Esophagus muscularis mucosa (tissue), 4 donors: ENCODE data around the gene CCNL2. TPM values are rescaled to one million over a fixed set of nuclear protein-coding genes. Genes with fewer than 3 reads are reported as not detected.

Experiments used
- DNase-seq: peaks from one replicate; pipeline ENCODE4 v3.0.0-alpha.2; 2017; ENCODE audit errors: extremely low spot score
- H3K27ac ChIP-seq, 4 donors: fragments of 200-600 bp; sonication (generic); replicated peaks in 1 of 4; 1 replicate in 3 of 4; 2 replicates in 1 of 4; pipeline ENCODE4 v1.5.1; 2016 to 2019; ENCODE audit warnings: mild to moderate bottlenecking in 1 of 4
- H3K27me3 ChIP-seq, 4 donors: fragments of 200-600 bp; sonication (generic); one replicate each; pipeline versions ENCODE4 v1.5.1 to v1.6.0; 2016 to 2019
- H3K36me3 ChIP-seq, 4 donors: fragments of 200-600 bp; sonication (generic); one replicate each; pipeline ENCODE4 v1.5.1; 2016 to 2019
- H3K4me1 ChIP-seq, 4 donors: fragments of 200-600 bp; sonication (generic); one replicate each; pipeline ENCODE4 v1.5.1; 2016 to 2019
- H3K4me3 ChIP-seq, 4 donors: fragments of 200-600 bp; sonication (generic); 1 replicate in 2 of 4; 2 replicates in 2 of 4; pipeline ENCODE4 v1.5.1; 2016 to 2019; ENCODE audit warnings: mild to moderate bottlenecking in 4 of 4, moderate library complexity in 1 of 4
- H3K9me3 ChIP-seq, 4 donors: fragments of 200-600 bp; sonication (generic); 1 replicate in 3 of 4; 2 replicates in 1 of 4; pipeline ENCODE4 v1.5.1; 2016 to 2019
- CTCF ChIP-seq, 3 experiments: fragments of 200-600 bp in 2 of 3; fragments of 450-650 bp in 1 of 3; sonication (generic) in 2 of 3; IDR thresholded peaks; one replicate each; pipeline ENCODE4 v1.5.1; 2017 to 2019; ENCODE audit warnings: antibody characterized with exemption in 3 of 3, mild to moderate bottlenecking in 2 of 3, moderate library complexity in 1 of 3
- EP300 ChIP-seq: sonication (generic); formaldehyde crosslinking; IDR thresholded peaks from one replicate; pipeline ENCODE4 v1.6.1; 2017; ENCODE audit warnings: antibody characterized with exemption
- POLR2A ChIP-seq: fragments of 450-650 bp; IDR thresholded peaks from one replicate; pipeline ENCODE4 v1.6.1; 2017; ENCODE audit warnings: antibody characterized with exemption, moderate library complexity, mild to moderate bottlenecking, low read depth
- POLR2AphosphoS5 ChIP-seq, 2 donors: sonication (generic); formaldehyde crosslinking; IDR thresholded peaks; one replicate each; pipeline ENCODE4 v1.6.1; 2017; ENCODE audit warnings: antibody characterized with exemption in 2 of 2
- WGBS: methylation state at CpG from one replicate; pipeline ENCODE4 v1.1.5; 2018; 5-methylcytosine and 5-hydroxymethylcytosine counted together
- intact Hi-C: fragments of 100-400 bp; cut with DNase I; formaldehyde crosslinking; loops from one replicate; pipeline ENCODE4 v1.15.1; 2023
- total RNA-seq, 4 donors: library from RNA; depleted of rRNA; stranded (reverse); fragments of >200 nt; gene quantifications; one replicate each; pipeline versions ENCODE4 v1.1.0 to v1.2.1, GENCODE V29; 2016

CCNL2 gene
- total RNA-seq, 4 donors from 2014 or later: 73.4 to 136 (median 108) TPM

GRCh38 chr1:1402072-1402900 lies 3.2 kb upstream of the CCNL2 start:
- intact Hi-C loops: loop anchor here (2.0 kb wide), 1 partner anchor 39 kb away; no protein-coding TSS in a partner anchor
- DNase-seq: no peak
- H3K27ac ChIP-seq: peak overlapping the region in 1 of 4 donors; percentile 1
- no peak overlapping the region for H3K4me3 ChIP-seq
- no peaks in the 10 kb centered on the region for H3K27me3 ChIP-seq
- WGBS: 69% methylated on average over 19 of the region's 20 CpGs
- TF ChIP-seq POLR2AphosphoS5 (IDR thresholded peaks at IDR 0.05): no peak
- no peak for TF ChIP-seq EP300
- no peak for TF ChIP-seq POLR2A
- TF ChIP-seq CTCF (IDR thresholded peaks at IDR 0.05): peak in 1 of 3 experiments; percentile 43
- peaks cover 38 to 70% (median 53%) of the 10 kb centered on the region in 4 donors for H3K4me1 ChIP-seq
- H3K9me3 ChIP-seq: no peaks in the 10 kb centered on the region
- H3K36me3 ChIP-seq: peaks cover 34 to 72% (median 64%) of the 10 kb centered on the region in 4 donors

- Histone ChIP-seq H3K27ac (no peak overlapping the region), H3K27me3 (no peaks in the 10 kb centered on the region), H3K9me3 (no peaks in the 10 kb centered on the region), H3K4me1 (peaks cover 45 to 75% (median 54%) of the 10 kb centered on the region in 4 donors), H3K36me3 (peaks cover 39 to 79% (median 71%) of the 10 kb centered on the region in 4 donors), H3K4me3 (no peak overlapping the region)
- 89% methylated on average over 7 of the region's 7 CpGs for WGBS
- intact Hi-C loops: loop anchor here (2.0 kb wide), 1 partner anchor 39 kb away; no protein-coding TSS in a partner anchor
- no peak for TF ChIP-seq POLR2AphosphoS5 (IDR thresholded peaks at IDR 0.05)
- no peak for TF ChIP-seq CTCF (IDR thresholded peaks at IDR 0.05)
- TF ChIP-seq POLR2A: no peak
- no peak for TF ChIP-seq EP300
- DNase-seq: no peak
Observed at GRCh38 chr1:1401457-1402010, 2.4 kb upstream of the CCNL2 start.

- peaks cover 39 to 80% (median 77%) of the 10 kb centered on the region in 4 donors for H3K36me3 ChIP-seq
- DNase-seq: no peak
Observed at GRCh38 chr1:1400576-1401456, 1.7 kb upstream of the CCNL2 start.

More at GRCh38 chr1:1400576-1401456, 1.7 kb upstream of the CCNL2 start:
- 84% methylated on average over 15 of the region's 22 CpGs for WGBS
- Histone ChIP-seq H3K4me3 (peak overlapping the region; percentile 87 to 100 (median 97)), H3K27me3 (no peaks in the 10 kb centered on the region), H3K9me3 (no peaks in the 10 kb centered on the region), H3K4me1 (peaks cover 44 to 70% (median 52%) of the 10 kb centered on the region in 4 donors), H3K27ac (peak overlapping the region in 3 of 4 donors; percentile 85 to 92 (median 88))
- intact Hi-C loops: no loop called here
- TF ChIP-seq CTCF (IDR thresholded peaks at IDR 0.05) (no peak), EP300 (no peak), POLR2AphosphoS5 (IDR thresholded peaks at IDR 0.05) (no peak), POLR2A (no peak)
